Inferior parietal cortex (tissue), 1 donor: Measurements from ENCODE around the gene SP3.

Experiments used
- DNase-seq: peaks from one replicate; pipeline ENCODE4 v3.0.0-alpha.2; 2016; ENCODE audit errors: extremely low spot score

Gene SP3

GRCh38 chr2:173996766-173997165, 31.6 kb upstream of the SP3 start:
- no peak for DNase-seq

- DNase-seq = no peak
Measured at GRCh38 chr2:173993459-173993858, 28.3 kb upstream of the SP3 start.

GRCh38 chr2:173991856-173992588, 26.8 kb upstream of the SP3 start:
- no peak for DNase-seq

GRCh38 chr2:173990970-173991819, 26.0 kb upstream of the SP3 start:
- no peak for DNase-seq

GRCh38 chr2:173990245-173990644, 25.1 kb upstream of the SP3 start:
- no peak for DNase-seq

- DNase-seq = no peak
Measured at GRCh38 chr2:173989884-173990215, 24.7 kb upstream of the SP3 start.

- DNase-seq = no peak
Measured at GRCh38 chr2:173989160-173989883, 24.1 kb upstream of the SP3 start.

- DNase-seq = no peak
Measured at GRCh38 chr2:173986805-173987204, 21.6 kb upstream of the SP3 start.

- DNase-seq = no peak
Measured at GRCh38 chr2:173985605-173985992, 20.4 kb upstream of the SP3 start.

GRCh38 chr2:173984866-173985604, 19.9 kb upstream of the SP3 start:
- DNase-seq = no peak

- peak; percentile 27 for DNase-seq
Measured at GRCh38 chr2:173983391-173983871, 18.3 kb upstream of the SP3 start.

GRCh38 chr2:173982918-173983317, 17.7 kb upstream of the SP3 start:
- peak; percentile 58 for DNase-seq

- DNase-seq = no peak
Measured at GRCh38 chr2:173982182-173982714, 17.1 kb upstream of the SP3 start.

GRCh38 chr2:173981520-173981919, 16.3 kb upstream of the SP3 start:
- no peak for DNase-seq

- no peak for DNase-seq
Measured at GRCh38 chr2:173979751-173980351, 14.7 kb upstream of the SP3 start.

- DNase-seq = no peak
Measured at GRCh38 chr2:173978447-173978846, 13.3 kb upstream of the SP3 start.

- no peak for DNase-seq
Measured at GRCh38 chr2:173972636-173973035, 7.5 kb upstream of the SP3 start.

- DNase-seq = no peak
Measured at GRCh38 chr2:173972165-173972564, 7.0 kb upstream of the SP3 start.

- no peak for DNase-seq
Measured at GRCh38 chr2:173970516-173970924, 5.3 kb upstream of the SP3 start.

- DNase-seq = no peak
Measured at GRCh38 chr2:173969886-173970285, 4.7 kb upstream of the SP3 start.

GRCh38 chr2:173968551-173968950, 3.4 kb upstream of the SP3 start:
- DNase-seq = no peak
